Measurements from ENCODE around the gene LCN2. TPM values are rescaled to one million over a fixed set of nuclear protein-coding genes. Genes with fewer than 3 reads are reported as not detected.

The LCN2 gene
- total and polyA plus RNA-seq, 9 of the 15 experiments (the other 6 are each of a cell fraction or from before 2014, with no cell fraction given), result 0.10 to 1.2 (median 0.44) TPM; not detected in 1

DNA sequence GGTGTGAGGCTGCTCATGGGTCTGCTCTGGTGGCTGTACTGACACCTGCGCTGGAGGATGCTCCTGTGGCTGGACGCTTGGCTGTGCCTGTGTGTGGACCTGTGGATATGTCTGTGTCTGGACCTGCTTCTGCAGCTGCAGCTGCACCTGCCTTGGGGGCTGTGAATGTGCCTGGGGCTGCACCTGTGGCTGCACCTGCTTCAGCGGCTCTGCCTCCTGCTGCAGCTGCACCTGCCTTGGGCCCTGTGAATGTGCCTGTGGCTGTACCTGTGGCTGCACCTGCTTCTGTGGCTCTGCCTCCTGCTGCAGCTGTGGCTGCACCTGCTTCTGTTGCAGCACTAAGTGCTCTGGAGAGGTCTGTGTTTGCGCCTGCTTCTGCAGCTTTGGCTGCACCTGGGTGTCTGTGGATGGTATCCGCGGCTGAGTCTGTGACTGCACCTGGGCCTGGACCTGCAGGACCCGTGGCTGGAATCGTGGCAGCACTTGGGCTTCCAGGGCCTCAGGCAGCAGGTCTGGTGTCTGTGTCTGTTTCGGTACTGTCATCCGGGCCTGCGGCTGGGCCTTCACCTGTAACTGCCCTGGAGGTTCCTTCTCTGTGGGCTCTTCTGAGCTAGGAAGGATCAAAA, 29.7 kb downstream of the LCN2 start (continued):
- TF ChIP-seq SMARCA5 (IDR thresholded peaks at IDR 0.05) (peak; percentile 53; the same call in 1 of the 2 replicates), RBM22 (IDR thresholded peaks at IDR 0.05; ENCODE audit: low read depth, low read length, poor library complexity, severe bottlenecking) (peak; percentile 68), ZNF75A (CRISPR knock-in tag; IDR thresholded peaks at IDR 0.05) (no peak), ETV5 (CRISPR knock-in tag; IDR thresholded peaks at IDR 0.05; ENCODE audit: low read depth) (no peak), ZNF584 (CRISPR knock-in tag; IDR thresholded peaks at IDR 0.05; ENCODE audit: low read depth) (no peak), WHSC1 (IDR thresholded peaks at IDR 0.05; ENCODE audit: low read length) (peak; percentile 42), TRIM24 (IDR thresholded peaks at IDR 0.05) (peak in 1 of 2 experiments; percentile 30; a peak in 1 of 4 replicates), MEIS2 (IDR thresholded peaks at IDR 0.05; ENCODE audit: partially characterized antibody) (no peak), TRIM28 (IDR thresholded peaks at IDR 0.05) (peak; percentile 94; the same call in 1 of the 2 replicates), GABPB2 (CRISPR knock-in tag; conservative IDR thresholded peaks at IDR 0.05) (no peak), RBFOX2 (IDR thresholded peaks at IDR 0.05; ENCODE audit: low read depth, low read length) (peak; percentile 58), TBP (optimal IDR thresholded peaks at IDR 0.05; ENCODE audit: low read depth, low read length) (no peak), NUFIP1 (IDR thresholded peaks at IDR 0.05; ENCODE audit: partially characterized antibody) (no peak), ZNF785 (CRISPR knock-in tag; IDR thresholded peaks at IDR 0.05) (no peak), CBX1 (IDR thresholded peaks at IDR 0.05; ENCODE audit: low read depth) (peak; percentile 64; the same call in 1 of the 2 replicates), SMAD1 (IDR thresholded peaks at IDR 0.05; ENCODE audit: low read depth, low read length, partially characterized antibody) (no peak), XRCC4 (IDR thresholded peaks at IDR 0.05; ENCODE audit: extremely low read depth, insufficient read depth, insufficient read length) (no peak), CHCHD3 (CRISPR knock-in tag; IDR thresholded peaks at IDR 0.05) (no peak), SUPT5H (IDR thresholded peaks at IDR 0.05) (peak; percentile 34), MYBL2 (IDR thresholded peaks at IDR 0.05; ENCODE audit: low read depth) (no peak), MYBL2 (CRISPR knock-in tag; IDR thresholded peaks at IDR 0.05; ENCODE audit: borderline replicate concordance) (no peak)
- TF ChIP-seq, protein P1, sequence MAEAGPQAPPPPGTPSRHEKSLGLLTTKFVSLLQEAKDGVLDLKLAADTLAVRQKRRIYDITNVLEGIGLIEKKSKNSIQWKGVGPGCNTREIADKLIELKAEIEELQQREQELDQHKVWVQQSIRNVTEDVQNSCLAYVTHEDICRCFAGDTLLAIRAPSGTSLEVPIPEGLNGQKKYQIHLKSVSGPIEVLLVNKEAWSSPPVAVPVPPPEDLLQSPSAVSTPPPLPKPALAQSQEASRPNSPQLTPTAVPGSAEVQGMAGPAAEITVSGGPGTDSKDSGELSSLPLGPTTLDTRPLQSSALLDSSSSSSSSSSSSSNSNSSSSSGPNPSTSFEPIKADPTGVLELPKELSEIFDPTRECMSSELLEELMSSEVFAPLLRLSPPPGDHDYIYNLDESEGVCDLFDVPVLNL (CRISPR knock-in tag; IDR thresholded peaks at IDR 0.05; ENCODE audit: low read depth), result no peak
- TF ChIP-seq, protein P2, sequence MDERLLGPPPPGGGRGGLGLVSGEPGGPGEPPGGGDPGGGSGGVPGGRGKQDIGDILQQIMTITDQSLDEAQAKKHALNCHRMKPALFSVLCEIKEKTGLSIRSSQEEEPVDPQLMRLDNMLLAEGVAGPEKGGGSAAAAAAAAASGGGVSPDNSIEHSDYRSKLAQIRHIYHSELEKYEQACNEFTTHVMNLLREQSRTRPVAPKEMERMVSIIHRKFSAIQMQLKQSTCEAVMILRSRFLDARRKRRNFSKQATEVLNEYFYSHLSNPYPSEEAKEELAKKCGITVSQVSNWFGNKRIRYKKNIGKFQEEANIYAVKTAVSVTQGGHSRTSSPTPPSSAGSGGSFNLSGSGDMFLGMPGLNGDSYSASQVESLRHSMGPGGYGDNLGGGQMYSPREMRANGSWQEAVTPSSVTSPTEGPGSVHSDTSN (CRISPR knock-in tag; IDR thresholded peaks at IDR 0.05; ENCODE audit: low read depth), result 0 out of 2 replicates have a peak, but pooled peaks have one; percentile 15
- TF ChIP-seq, protein P2 (tag; conservative IDR thresholded peaks at IDR 0.05; ENCODE audit: low read depth), result no peak
- TF ChIP-seq, protein P3, sequence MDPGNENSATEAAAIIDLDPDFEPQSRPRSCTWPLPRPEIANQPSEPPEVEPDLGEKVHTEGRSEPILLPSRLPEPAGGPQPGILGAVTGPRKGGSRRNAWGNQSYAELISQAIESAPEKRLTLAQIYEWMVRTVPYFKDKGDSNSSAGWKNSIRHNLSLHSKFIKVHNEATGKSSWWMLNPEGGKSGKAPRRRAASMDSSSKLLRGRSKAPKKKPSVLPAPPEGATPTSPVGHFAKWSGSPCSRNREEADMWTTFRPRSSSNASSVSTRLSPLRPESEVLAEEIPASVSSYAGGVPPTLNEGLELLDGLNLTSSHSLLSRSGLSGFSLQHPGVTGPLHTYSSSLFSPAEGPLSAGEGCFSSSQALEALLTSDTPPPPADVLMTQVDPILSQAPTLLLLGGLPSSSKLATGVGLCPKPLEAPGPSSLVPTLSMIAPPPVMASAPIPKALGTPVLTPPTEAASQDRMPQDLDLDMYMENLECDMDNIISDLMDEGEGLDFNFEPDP (CRISPR knock-in tag; IDR thresholded peaks at IDR 0.05), result no peak
